HCT116 (cell line): Measurements from ENCODE around the gene COPS6.
A peak's percentile ranks its signal among the peaks of the same experiment; 100 is the strongest.

Experiments used
- CBX3 ChIP-seq: IDR thresholded peaks from 2 replicates; pipeline ENCODE4 v1.6.1; 2012; ENCODE audit warnings: low read depth
- CEBPB ChIP-seq: IDR thresholded peaks from 2 replicates; pipeline ENCODE4 v1.6.1; 2012; ENCODE audit warnings: low read depth
- CTCF ChIP-seq, 3 experiments: fragments of 200-600 bp in 1 of 3; sonication (generic) in 1 of 3; IDR thresholded peaks in 2 of 3; conservative IDR thresholded peaks in 1 of 3; 2 replicates each; pipeline ENCODE4 v1.5.1; 2012 to 2017; ENCODE audit warnings: low read depth in 2 of 3, low read length in 2 of 3, antibody characterized with exemption in 1 of 3, borderline replicate concordance in 1 of 3, control low read depth in 1 of 3, mild to moderate bottlenecking in 1 of 3, mixed read lengths in 1 of 3, mixed run types in 1 of 3, moderate library complexity in 1 of 3; ENCODE audit not compliant: insufficient read depth in 1 of 3
- EGR1 ChIP-seq: IDR thresholded peaks from 2 replicates; pipeline ENCODE4 v1.6.1; 2012; ENCODE audit warnings: low read depth
- ELF1 ChIP-seq: IDR thresholded peaks from 2 replicates; pipeline ENCODE4 v1.6.1; 2012; ENCODE audit warnings: low read depth, borderline replicate concordance
- EZH2 ChIP-seq: fragments of 200-600 bp; sonication (generic); IDR thresholded peaks from 2 replicates; pipeline ENCODE4 v1.6.1; 2017; ENCODE audit warnings: antibody characterized with exemption, mixed run types
- FOSL1 ChIP-seq: IDR thresholded peaks from 2 replicates; pipeline ENCODE4 v1.6.1; 2012; ENCODE audit warnings: low read depth
- MAX ChIP-seq: IDR thresholded peaks from 2 replicates; pipeline ENCODE4 v1.6.1; 2012
- POLR2A ChIP-seq: IDR thresholded peaks from 2 replicates; pipeline ENCODE4 v1.7.0; 2011; ENCODE audit warnings: borderline replicate concordance; ENCODE audit not compliant: insufficient read depth, insufficient read length; ENCODE audit errors: extremely low read depth
- POLR2AphosphoS5 ChIP-seq: IDR thresholded peaks from 2 replicates; pipeline ENCODE4 v1.6.1; 2011; ENCODE audit warnings: mild to moderate bottlenecking, low read depth, low read length, moderate library complexity
- RAD21 ChIP-seq: IDR thresholded peaks from 2 replicates; pipeline ENCODE4 v1.6.1; 2012; ENCODE audit warnings: low read depth, mild to moderate bottlenecking
- SIN3A ChIP-seq: IDR thresholded peaks from 2 replicates; pipeline ENCODE4 v1.6.1; 2012; ENCODE audit warnings: low read depth
- SP1 ChIP-seq: IDR thresholded peaks from 2 replicates; pipeline ENCODE4 v1.6.1; 2012; ENCODE audit warnings: low read depth
- TCF7L2 ChIP-seq: IDR thresholded peaks from 2 replicates; pipeline ENCODE4 v1.7.0; 2011; ENCODE audit warnings: borderline replicate concordance, inconsistent platforms; ENCODE audit not compliant: insufficient read depth, insufficient read length; ENCODE audit errors: extremely low read depth

DNA sequence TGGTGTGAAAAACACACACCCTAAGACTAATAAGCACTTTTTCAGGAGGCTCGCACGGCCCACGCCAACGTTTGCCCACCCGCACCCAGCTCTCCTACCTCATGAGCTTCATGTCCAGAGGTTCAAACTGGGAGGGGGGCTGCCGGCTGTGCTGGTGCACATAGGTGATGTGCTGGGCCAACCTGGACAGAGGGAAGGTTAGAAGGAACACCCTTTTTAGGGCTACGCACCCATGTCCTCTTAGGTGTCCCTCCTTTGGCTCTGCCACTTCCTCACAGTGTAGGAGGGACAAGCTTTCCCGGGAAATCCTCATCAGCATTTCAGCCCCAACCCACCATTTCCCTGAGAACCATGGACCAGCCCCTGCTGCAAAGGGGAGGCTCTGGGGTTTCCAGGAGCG lies 6.5 kb downstream of the COPS6 start:
- TF ChIP-seq POLR2AphosphoS5 (0 out of 2 replicates have a peak, but pooled peaks have one; percentile 3), ELF1 (no peak), FOSL1 (no peak), TCF7L2 (no peak), EGR1 (no peak), CTCF (IDR thresholded peaks at IDR 0.05 in 2 of 3, conservative IDR thresholded peaks at IDR 0.05 in 1 of 3; ENCODE audit: borderline replicate concordance in 1 of 3, insufficient read depth in 1 of 3, low read depth in 2 of 3, low read length in 2 of 3) (no peak), RAD21 (no peak), MAX (no peak), SIN3A (no peak), EZH2 (no peak), CBX3 (no peak), POLR2A (no peak), CEBPB (no peak), SP1 (no peak)
